Erythroblast (primary cell): Measurements from ENCODE around the gene MZF1.

Experiments
- GATA1 ChIP-seq: IDR thresholded peaks from 2 replicates; pipeline ENCODE4 v1.6.1; 2011; ENCODE audit warnings: low read depth, mild to moderate bottlenecking, control low read depth, low read length, moderate library complexity
- POLR2A ChIP-seq: IDR thresholded peaks from 2 replicates; pipeline ENCODE4 v1.6.1; 2011; ENCODE audit warnings: mild to moderate bottlenecking, low read length

DNA sequence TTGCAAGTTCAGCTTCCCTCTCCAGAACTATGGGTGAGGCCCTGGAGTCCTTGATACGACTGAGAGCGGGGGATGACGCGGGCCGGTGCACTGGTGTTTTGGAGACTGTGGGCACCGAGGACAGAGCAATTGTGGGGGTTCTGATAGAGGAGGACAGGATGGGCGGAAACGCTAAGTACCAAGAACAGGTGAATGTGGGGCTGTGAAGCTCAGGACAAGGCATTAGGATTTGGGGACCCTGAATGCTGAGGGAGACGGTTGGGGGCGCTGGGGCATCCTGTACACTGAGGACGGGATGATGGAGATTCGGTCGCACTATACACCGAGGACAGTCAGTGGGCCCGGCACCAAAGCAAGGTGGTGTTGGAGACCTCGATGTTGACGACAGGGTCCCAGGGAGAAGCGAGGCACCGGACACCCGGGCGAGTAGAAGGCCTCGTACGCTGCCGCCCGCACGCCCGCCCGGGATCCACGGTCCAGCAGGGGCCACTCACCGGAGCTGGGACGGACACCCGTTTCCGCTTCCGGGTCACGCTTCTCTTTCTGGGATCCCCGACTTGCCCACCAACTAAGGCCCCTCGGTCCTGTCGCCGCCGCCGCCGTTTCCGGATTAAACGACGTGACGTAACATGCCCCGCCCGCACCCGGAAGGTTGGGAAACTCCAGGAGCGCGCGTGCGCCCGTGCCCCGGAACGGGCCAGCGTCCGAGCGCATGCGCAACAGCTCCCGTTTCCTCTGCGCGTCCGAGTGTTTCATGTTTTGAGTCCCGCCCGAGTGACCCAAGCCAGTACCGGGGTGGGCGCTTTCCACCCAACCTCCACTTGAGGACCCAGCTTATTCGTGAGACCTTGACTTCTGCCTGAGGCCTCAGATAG is 18.4 kb downstream of the MZF1 start, which contains the start of gene CHMP2A:
- TF ChIP-seq POLR2A (peak; percentile 90), GATA1 (no peak)
